Activated T-helper 2 cell treated with anti-CD3 and anti-CD28 coated beads, Interferon-gamma antibody, Interleukin-2, Interleukin-4, amounts not matched to agents 10 μg/mL and 5 μg/mL and 100 μg/mL, durations not matched to agents 14 hours and 24 hours and 36 hours (primary cell): Measurements from ENCODE around the gene KIAA1614. TPM values are rescaled to one million over a fixed set of nuclear protein-coding genes. Genes with fewer than 3 reads are reported as not detected.
A peak's percentile ranks its signal among the peaks of the same experiment; 100 is the strongest.
"Not testable (repeated sequence)": the region's sequence is repeated elsewhere in the genome, so short reads cannot be mapped to it uniquely, and the experiment has no call there.

Experiments used
- DNase-seq: peaks from one replicate; pipeline ENCODE4 v3.0.0; 2021; ENCODE audit warnings: low spot score
- H3K27ac Mint-ChIP-seq: one replicate; pipeline ENCODE4 v1.8.0; 2021; ENCODE audit warnings: mixed read lengths
- H3K27me3 Mint-ChIP-seq: one replicate; pipeline ENCODE4 v1.8.0; 2021; ENCODE audit warnings: low read depth, mixed read lengths
- H3K36me3 Mint-ChIP-seq: one replicate; pipeline ENCODE4 v1.8.0; 2021; ENCODE audit warnings: low read depth, mixed read lengths
- H3K4me1 Mint-ChIP-seq: one replicate; pipeline ENCODE4 v1.8.0; 2021; ENCODE audit warnings: low read depth, mixed read lengths
- H3K4me3 Mint-ChIP-seq: one replicate; pipeline ENCODE4 v1.8.0; 2021; ENCODE audit warnings: low read depth, mild to moderate bottlenecking, moderate library complexity, mixed read lengths
- H3K9me3 Mint-ChIP-seq: one replicate; pipeline ENCODE4 v1.8.0; 2021; ENCODE audit warnings: mixed read lengths
- intact Hi-C: fragments of 100-400 bp; cut with micrococcal nuclease; formaldehyde crosslinking; loops from one replicate; pipeline ENCODE4 v1.15.1; 2023
- total RNA-seq: library from RNA; stranded (reverse); gene quantifications from 2 replicates; pipeline ENCODE4 v1.2.3, GENCODE V29; 2022

KIAA1614 gene
- total RNA-seq, 1 donor from 2014 or later = 0.09 TPM

DNA sequence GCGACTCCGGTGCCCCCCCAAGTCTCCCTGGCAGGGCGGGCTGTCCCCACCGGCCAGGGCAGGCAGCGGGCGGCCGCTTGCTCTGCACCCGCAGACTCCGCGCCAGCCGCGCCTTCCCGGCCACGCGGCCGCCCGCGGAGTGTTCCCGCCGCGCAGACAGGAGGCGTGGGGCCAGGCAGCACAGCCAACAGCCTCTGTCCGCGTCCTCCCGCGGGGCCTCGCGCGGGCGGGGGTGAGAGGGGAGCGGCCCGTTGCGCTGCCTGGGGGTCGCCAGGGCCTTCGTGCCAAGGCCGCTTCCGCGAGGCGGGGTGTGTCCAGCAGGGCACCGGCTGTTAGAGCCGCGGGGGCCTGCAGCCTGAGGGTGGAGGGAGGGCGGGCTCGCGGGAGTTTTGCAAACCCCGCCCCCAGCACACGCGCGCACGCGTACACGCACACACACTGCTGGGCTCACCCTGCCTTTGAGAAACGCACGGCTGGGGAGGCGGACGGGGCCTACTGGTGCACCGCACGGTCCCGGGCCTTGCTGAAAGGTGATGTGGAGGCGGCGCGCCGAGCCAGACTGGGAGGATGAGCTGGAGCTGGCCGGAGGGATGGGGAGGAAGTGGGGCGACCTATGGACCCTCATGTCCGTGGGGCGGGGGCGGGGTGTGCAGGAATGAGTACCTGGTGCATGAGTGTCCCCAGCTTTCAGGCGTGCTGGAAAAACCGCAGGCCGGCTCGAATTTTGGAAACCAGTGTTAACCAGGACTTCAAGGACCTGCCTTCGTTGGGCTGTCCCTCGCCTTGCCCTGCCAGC, 41.5 kb downstream of the KIAA1614 start:
- Mint-ChIP-seq H3K27ac (no peak overlapping the region), H3K4me3 (peak overlapping the region; percentile 39), H3K27me3 (no peaks in the 10 kb centered on the region), H3K4me1 (peaks cover 2% of the 10 kb centered on the region), H3K36me3 (peaks cover 18% of the 10 kb centered on the region), H3K9me3 (no peaks in the 10 kb centered on the region)
- intact Hi-C loops = no loop called here
- peak; percentile 45 for DNase-seq

DNA sequence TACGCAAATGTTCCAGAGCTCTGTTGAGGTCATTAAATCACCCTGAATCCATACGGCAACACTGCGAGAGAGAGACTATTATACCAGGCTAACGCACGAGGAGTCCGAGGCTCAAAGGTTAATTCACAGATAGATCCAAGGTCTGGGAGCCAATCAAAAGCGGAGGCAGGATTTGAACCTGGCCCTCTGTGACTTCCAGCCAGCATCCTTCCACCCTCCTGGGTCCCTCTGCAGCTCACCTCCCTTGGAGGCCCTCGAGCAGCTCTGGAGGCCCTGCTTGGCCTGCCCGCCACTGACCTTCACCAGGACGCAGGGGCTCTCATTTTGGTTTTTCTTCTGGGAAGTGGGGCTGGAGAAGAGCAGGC, 42.1 kb downstream of the KIAA1614 start:
- peaks cover 20% of the 10 kb centered on the region for H3K36me3 Mint-ChIP-seq
- H3K27ac Mint-ChIP-seq = no peak overlapping the region
- H3K4me3 Mint-ChIP-seq = peak overlapping the region; percentile 39
- H3K27me3 Mint-ChIP-seq = no peaks in the 10 kb centered on the region
- H3K4me1 Mint-ChIP-seq = peaks cover 2% of the 10 kb centered on the region
- intact Hi-C loops = no loop called here
- H3K9me3 Mint-ChIP-seq = no peaks in the 10 kb centered on the region
- no peak for DNase-seq

- no peak for DNase-seq
- intact Hi-C loops = no loop called here
- H3K9me3 Mint-ChIP-seq = no peaks in the 10 kb centered on the region
- peaks cover 2% of the 10 kb centered on the region for H3K4me1 Mint-ChIP-seq
- no peak overlapping the region for H3K4me3 Mint-ChIP-seq
- H3K27me3 Mint-ChIP-seq = no peaks in the 10 kb centered on the region
- peaks cover 26% of the 10 kb centered on the region for H3K36me3 Mint-ChIP-seq
- no peak overlapping the region for H3K27ac Mint-ChIP-seq
Observed at GRCh38 chr1:180956028-180956640, 43.4 kb downstream of the KIAA1614 start.

DNA sequence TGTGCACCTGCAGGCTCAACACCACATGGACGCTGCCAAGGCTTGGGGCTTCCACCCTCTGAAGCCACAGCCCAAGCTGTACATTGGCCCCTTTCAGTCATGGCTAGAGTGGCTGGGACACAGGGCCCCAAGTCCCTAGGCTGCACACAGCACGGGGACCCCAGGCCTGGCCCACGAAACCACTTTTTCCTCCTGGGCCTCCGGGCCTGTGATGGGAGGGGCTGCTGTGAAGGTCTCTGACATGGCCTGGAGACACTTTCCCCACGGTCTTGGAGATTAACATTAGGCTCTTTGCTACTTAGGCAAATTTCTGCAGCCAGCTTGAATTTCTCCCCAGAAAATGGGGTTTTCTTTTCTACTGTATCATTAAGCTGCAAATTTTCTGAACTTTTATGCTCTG, 46.9 kb downstream of the KIAA1614 start:
- H3K4me1 Mint-ChIP-seq, H3K4me3 Mint-ChIP-seq, DNase-seq, H3K9me3 Mint-ChIP-seq, H3K27me3 Mint-ChIP-seq, H3K27ac Mint-ChIP-seq: not testable (repeated sequence)
- H3K36me3 Mint-ChIP-seq = peaks cover 48% of the 10 kb centered on the region
- intact Hi-C loops = loop anchor here (5.0 kb wide), 1 partner anchor 432 kb away; no protein-coding TSS in a partner anchor

- H3K9me3 Mint-ChIP-seq = no peaks in the 10 kb centered on the region
- intact Hi-C loops = loop anchor here (5.0 kb wide), 1 partner anchor 434 kb away; no protein-coding TSS in a partner anchor
- DNase-seq = no peak
- no peaks in the 10 kb centered on the region for H3K27me3 Mint-ChIP-seq
- H3K4me3 Mint-ChIP-seq = no peak overlapping the region
- peaks cover 52% of the 10 kb centered on the region for H3K36me3 Mint-ChIP-seq
- H3K4me1 Mint-ChIP-seq = peaks cover 9% of the 10 kb centered on the region
- no peak overlapping the region for H3K27ac Mint-ChIP-seq
Observed at GRCh38 chr1:180961622-180962021, 48.9 kb downstream of the KIAA1614 start.

- H3K4me3 Mint-ChIP-seq = no peak overlapping the region
- DNase-seq = no peak
- H3K9me3 Mint-ChIP-seq = no peaks in the 10 kb centered on the region
- H3K27ac Mint-ChIP-seq = no peak overlapping the region
- no peaks in the 10 kb centered on the region for H3K27me3 Mint-ChIP-seq
- H3K36me3 Mint-ChIP-seq = peaks cover 58% of the 10 kb centered on the region
- peaks cover 12% of the 10 kb centered on the region for H3K4me1 Mint-ChIP-seq
- intact Hi-C loops = loop anchor here (5.0 kb wide), 1 partner anchor 435 kb away; no protein-coding TSS in a partner anchor
Observed at GRCh38 chr1:180962178-180962577, 49.5 kb downstream of the KIAA1614 start.

- H3K9me3 Mint-ChIP-seq = no peaks in the 10 kb centered on the region
- H3K4me3 Mint-ChIP-seq = no peak overlapping the region
- H3K4me1 Mint-ChIP-seq = peaks cover 12% of the 10 kb centered on the region
- DNase-seq = no peak
- no peak overlapping the region for H3K27ac Mint-ChIP-seq
- peaks cover 63% of the 10 kb centered on the region for H3K36me3 Mint-ChIP-seq
- intact Hi-C loops = loop anchor here (5.0 kb wide), 1 partner anchor 437 kb away; no protein-coding TSS in a partner anchor
- H3K27me3 Mint-ChIP-seq = no peaks in the 10 kb centered on the region
Observed at GRCh38 chr1:180964056-180964455, 51.4 kb downstream of the KIAA1614 start.

DNA sequence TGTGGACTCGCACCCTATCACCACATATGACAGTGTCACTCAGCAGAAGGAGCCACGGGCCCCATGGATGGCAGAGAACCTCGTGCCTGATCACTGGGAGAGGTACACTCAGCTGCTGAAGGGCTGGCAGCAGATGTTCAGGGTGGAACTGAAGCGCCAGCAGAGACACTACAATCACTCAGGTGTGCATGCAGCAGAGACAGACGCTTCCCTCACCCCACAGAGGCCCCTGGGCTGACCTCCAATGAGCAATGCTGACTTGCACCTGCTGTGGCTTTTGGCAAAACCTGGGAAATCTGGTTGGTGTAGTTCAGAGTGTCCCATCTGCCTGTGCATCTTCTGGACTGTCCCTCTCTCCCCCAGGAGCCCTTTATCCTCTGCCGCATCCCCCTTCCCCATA, 51.9 kb downstream of the KIAA1614 start:
- DNase-seq = no peak
- Mint-ChIP-seq H3K36me3 (peaks cover 63% of the 10 kb centered on the region), H3K9me3 (no peaks in the 10 kb centered on the region), H3K27ac (no peak overlapping the region), H3K4me1 (peaks cover 12% of the 10 kb centered on the region), H3K27me3 (no peaks in the 10 kb centered on the region), H3K4me3 (no peak overlapping the region)
- intact Hi-C loops = loop anchor here (5.0 kb wide), 1 partner anchor 437 kb away; no protein-coding TSS in a partner anchor

DNA sequence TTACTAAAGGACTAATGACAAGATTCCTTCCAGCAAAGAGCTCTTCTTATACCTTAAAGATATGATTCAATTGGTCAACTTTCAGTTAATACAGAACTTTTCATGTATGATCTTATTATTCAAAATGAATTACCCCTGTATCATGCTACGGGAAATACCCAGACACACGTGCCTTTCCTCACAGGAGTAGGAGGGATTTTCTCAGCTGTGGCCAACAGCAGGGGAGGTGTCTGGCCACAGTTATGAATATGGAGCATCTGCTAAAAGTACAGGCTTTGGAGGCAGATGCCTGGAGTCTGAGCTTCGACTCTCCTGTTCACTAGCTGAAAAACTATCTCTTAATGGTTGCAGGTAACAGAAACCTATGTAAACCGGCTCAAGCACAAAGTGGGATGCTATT, 53.6 kb downstream of the KIAA1614 start:
- DNase-seq = no peak
- intact Hi-C loops = no loop called here
- Mint-ChIP-seq H3K27me3 (no peaks in the 10 kb centered on the region), H3K4me1 (peaks cover 18% of the 10 kb centered on the region), H3K36me3 (peaks cover 65% of the 10 kb centered on the region), H3K9me3 (no peaks in the 10 kb centered on the region), H3K4me3 (no peak overlapping the region), H3K27ac (no peak overlapping the region)

- Mint-ChIP-seq H3K4me1 (peaks cover 21% of the 10 kb centered on the region), H3K27ac (no peak overlapping the region), H3K27me3 (no peaks in the 10 kb centered on the region), H3K4me3 (no peak overlapping the region), H3K9me3 (no peaks in the 10 kb centered on the region), H3K36me3 (peaks cover 68% of the 10 kb centered on the region)
- intact Hi-C loops = no loop called here
- no peak for DNase-seq
Observed at GRCh38 chr1:180966744-180967536, 54.2 kb downstream of the KIAA1614 start.

DNA sequence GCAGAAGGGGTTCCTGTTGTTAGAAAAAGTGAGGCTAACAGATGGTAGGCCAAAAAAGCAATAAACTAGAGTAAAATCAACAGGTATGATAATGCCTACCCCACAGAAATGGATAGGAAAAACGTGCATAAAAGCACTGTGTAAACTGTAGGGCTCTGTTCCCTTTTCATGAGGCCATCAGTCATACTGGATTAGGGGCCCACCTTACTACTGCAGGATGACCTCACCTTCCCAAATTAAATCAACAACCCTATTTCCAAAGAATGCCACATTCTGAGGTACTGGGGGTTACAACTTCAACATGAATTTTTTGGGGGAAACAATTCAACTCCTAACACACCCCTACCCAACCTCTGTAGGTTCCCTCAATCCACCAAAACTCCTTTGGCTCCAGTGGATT, 54.9 kb downstream of the KIAA1614 start:
- Mint-ChIP-seq H3K36me3 (peaks cover 66% of the 10 kb centered on the region), H3K4me1 (peaks cover 17% of the 10 kb centered on the region), H3K9me3 (no peaks in the 10 kb centered on the region), H3K4me3 (no peak overlapping the region), H3K27me3 (no peaks in the 10 kb centered on the region), H3K27ac (no peak overlapping the region)
- DNase-seq = no peak
- intact Hi-C loops = no loop called here

DNA sequence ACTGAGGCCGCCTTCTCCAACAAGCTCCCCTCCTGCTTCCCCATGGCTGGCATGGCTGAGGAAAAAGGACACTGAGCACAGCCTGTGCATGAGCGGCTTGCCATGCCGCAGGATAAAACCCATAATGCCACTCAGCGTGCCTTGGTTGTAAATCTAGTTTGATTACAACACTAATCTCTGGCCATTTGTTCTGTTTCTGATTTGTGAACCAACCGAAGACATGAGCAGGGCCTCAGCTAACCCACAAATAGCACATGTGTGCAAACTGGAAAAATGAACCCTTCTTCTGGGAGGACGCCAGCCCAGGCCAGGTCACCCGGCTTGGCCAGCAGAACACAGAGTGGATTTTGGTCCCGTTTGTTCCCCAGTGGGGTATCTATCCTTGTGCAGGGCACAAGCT, 56.1 kb downstream of the KIAA1614 start:
- H3K4me1 Mint-ChIP-seq = peaks cover 15% of the 10 kb centered on the region
- DNase-seq, H3K27me3 Mint-ChIP-seq, intact Hi-C loops, H3K9me3 Mint-ChIP-seq, H3K27ac Mint-ChIP-seq, H3K4me3 Mint-ChIP-seq: not testable (repeated sequence)
- peaks cover 67% of the 10 kb centered on the region for H3K36me3 Mint-ChIP-seq
